ENCODE data around the gene PLXDC2. TPM values are rescaled to one million over a fixed set of nuclear protein-coding genes. Genes with fewer than 3 reads are reported as not detected.

The PLXDC2 gene
- polyA plus RNA-seq, 1 of the 3 experiments (the other 2 are of a cell fraction), result 2.5 TPM

GRCh38 chr10:20300735-20301134, 484.5 kb downstream of the PLXDC2 start:
- DNase-seq, result no peak
- Histone ChIP-seq H3K4me3 (ENCODE audit: low read depth in 2 of 2, low read length in 1 of 2) (no peak overlapping the region), H3K27me3 (ENCODE audit: insufficient read depth) (no peaks in the 10 kb centered on the region), H3K4me2 (no peak overlapping the region), H3K9me2 (no peaks in the 10 kb centered on the region), H3F3A (replicated peaks; ENCODE audit: insufficient read depth) (no peaks in the 10 kb centered on the region), H3K36me3 (replicated peaks in 1 of 2; ENCODE audit: control insufficient read depth in 1 of 2, insufficient read depth in 2 of 2, low read length in 1 of 2) (no peaks in the 10 kb centered on the region), H3K9me3 (no peaks in the 10 kb centered on the region), H3K79me2 (ENCODE audit: insufficient read depth) (no peaks in the 10 kb centered on the region), H3K27ac (ENCODE audit: low read depth in 2 of 2, low read length in 1 of 2) (no peak overlapping the region), H3K4me1 (ENCODE audit: control insufficient read depth in 1 of 2, insufficient read depth in 2 of 2, low read depth in 1 of 2, low read length in 1 of 2) (no peaks in the 10 kb centered on the region; a peak in 2 of 4 replicates), H3K9ac (no peak overlapping the region), H2AFZ (ENCODE audit: low read depth) (no peak overlapping the region), H4K20me1 (ENCODE audit: insufficient read depth) (no peaks in the 10 kb centered on the region)
- TF ChIP-seq GABPA (IDR thresholded peaks at IDR 0.05; ENCODE audit: low read depth) (no peak), ELF1 (IDR thresholded peaks at IDR 0.05) (no peak), YY1 (IDR thresholded peaks at IDR 0.05; ENCODE audit: low read depth) (no peak), TCF12 (IDR thresholded peaks at IDR 0.05) (no peak), IRF3 (IDR thresholded peaks at IDR 0.05; ENCODE audit: low read depth, low read length) (no peak), ZBTB33 (IDR thresholded peaks at IDR 0.05; ENCODE audit: borderline replicate concordance, low read depth) (no peak), JUND (IDR thresholded peaks at IDR 0.05) (no peak)
- POLR2A ChIA-PET, result no interaction called here
- CTCF ChIA-PET, result no interaction called here
- WGBS (ENCODE audit: low lambda C conversion rate), result 57% methylated on average over 2 of the region's 2 CpGs

- CTCF ChIA-PET, result no interaction called here
These were observed 485.8 kb downstream of the PLXDC2 start for GRCh38 chr10:20302033-20302432.

More at GRCh38 chr10:20302033-20302432, 485.8 kb downstream of the PLXDC2 start:
- Histone ChIP-seq H3K79me2 (ENCODE audit: insufficient read depth) (no peaks in the 10 kb centered on the region), H2AFZ (ENCODE audit: low read depth) (no peak overlapping the region), H3K36me3 (replicated peaks in 1 of 2; ENCODE audit: control insufficient read depth in 1 of 2, insufficient read depth in 2 of 2, low read length in 1 of 2) (no peaks in the 10 kb centered on the region), H3K9me2 (no peaks in the 10 kb centered on the region), H3K4me3 (ENCODE audit: low read depth in 2 of 2, low read length in 1 of 2) (no peak overlapping the region), H3K4me2 (no peak overlapping the region), H3K4me1 (ENCODE audit: control insufficient read depth in 1 of 2, insufficient read depth in 2 of 2, low read depth in 1 of 2, low read length in 1 of 2) (no peaks in the 10 kb centered on the region; a peak in 2 of 4 replicates), H3F3A (replicated peaks; ENCODE audit: insufficient read depth) (no peaks in the 10 kb centered on the region), H3K9me3 (no peaks in the 10 kb centered on the region), H4K20me1 (ENCODE audit: insufficient read depth) (no peaks in the 10 kb centered on the region), H3K27me3 (ENCODE audit: insufficient read depth) (no peaks in the 10 kb centered on the region), H3K9ac (no peak overlapping the region), H3K27ac (ENCODE audit: low read depth in 2 of 2, low read length in 1 of 2) (no peak overlapping the region)
- WGBS (ENCODE audit: low lambda C conversion rate), result 61% methylated on average over 2 of the region's 2 CpGs
- no peak for DNase-seq
- POLR2A ChIA-PET, result no interaction called here
- TF ChIP-seq RAD21 (IDR thresholded peaks at IDR 0.05; ENCODE audit: low read length), result no peak
- no peak for TF ChIP-seq CTCF (IDR thresholded peaks at IDR 0.05)
- no peak for TF ChIP-seq SMC3 (IDR thresholded peaks at IDR 0.05; ENCODE audit: low read depth, low read length)
- TF ChIP-seq EZH2phosphoT487 (IDR thresholded peaks at IDR 0.05; ENCODE audit: borderline replicate concordance, low read depth), result no peak
- no peak for TF ChIP-seq RCOR1 (IDR thresholded peaks at IDR 0.05; ENCODE audit: low read length)
- no peak for TF ChIP-seq FOXJ3 (CRISPR knock-in tag; IDR thresholded peaks at IDR 0.05)
- no peak for TF ChIP-seq NFIC (IDR thresholded peaks at IDR 0.05; ENCODE audit: borderline replicate concordance)
- TF ChIP-seq GATA2 (CRISPR knock-in tag; IDR thresholded peaks at IDR 0.05), result no peak
- no peak for TF ChIP-seq ZBTB33 (IDR thresholded peaks at IDR 0.05; ENCODE audit: borderline replicate concordance, low read depth)
- TF ChIP-seq JUND (IDR thresholded peaks at IDR 0.05), result no peak
- no peak for TF ChIP-seq POLR2AphosphoS5 (IDR thresholded peaks at IDR 0.05; ENCODE audit: low read depth, low read length)
- no peak for TF ChIP-seq FOXM1 (IDR thresholded peaks at IDR 0.05; ENCODE audit: low read depth)
- no peak for TF ChIP-seq ELF1 (IDR thresholded peaks at IDR 0.05)
- no peak for TF ChIP-seq MAX (IDR thresholded peaks at IDR 0.05; ENCODE audit: low read depth)
- no peak for TF ChIP-seq PBX3 (IDR thresholded peaks at IDR 0.05)
- TF ChIP-seq FOSL2 (IDR thresholded peaks at IDR 0.05; ENCODE audit: borderline replicate concordance, low read depth), result no peak
- no peak for TF ChIP-seq SIN3A (IDR thresholded peaks at IDR 0.05; ENCODE audit: borderline replicate concordance, low read depth, low read length)

Measured in SK-N-SH (cell line).